Large intestine (tissue), 3 donors: Measurements from ENCODE around the gene CCDC88C. TPM values are rescaled to one million over a fixed set of nuclear protein-coding genes. Genes with fewer than 3 reads are reported as not detected.
"Not testable (repeated sequence)": the region's sequence is repeated elsewhere in the genome, so short reads cannot be mapped to it uniquely, and the experiment has no call there.

Source experiments
- DNase-seq, 2 donors: peaks; one replicate each; pipeline versions ENCODE4 v3.0.0 to v3.0.0-alpha.2; 2013
- H3K27ac ChIP-seq: one replicate; pipeline ENCODE4 v1.5.1; 2013; ENCODE audit warnings: low read length
- H3K27me3 ChIP-seq: 2 replicates; pipeline ENCODE4 v1.6.1; 2013; ENCODE audit warnings: low read length; ENCODE audit not compliant: control insufficient read depth, insufficient read depth
- H3K36me3 ChIP-seq: 2 replicates; pipeline ENCODE4 v1.6.1; 2013; ENCODE audit warnings: low read length; ENCODE audit not compliant: control insufficient read depth, insufficient read depth
- H3K4me1 ChIP-seq: one replicate; pipeline ENCODE4 v1.6.1; 2013; ENCODE audit warnings: low read length; ENCODE audit not compliant: control insufficient read depth, insufficient read depth
- H3K4me3 ChIP-seq: one replicate; pipeline ENCODE4 v1.5.1; 2013; ENCODE audit warnings: low read length
- H3K9me3 ChIP-seq: one replicate; pipeline ENCODE4 v1.6.1; 2013; ENCODE audit warnings: mild to moderate bottlenecking, low read depth, low read length, moderate library complexity; ENCODE audit not compliant: control insufficient read depth
- WGBS: methylation state at CpG from one replicate; pipeline ENCODE4 v1.1.5; 2013; ENCODE audit warnings: low lambda C conversion rate; ENCODE audit not compliant: insufficient coverage; 5-methylcytosine and 5-hydroxymethylcytosine counted together
- polyA plus RNA-seq: library from polyadenylated mRNA; unstranded; fragments of 120-200 nt; gene quantifications from one replicate; pipeline ENCODE4 v1.2.1, GENCODE V29; 2013

The CCDC88C gene
- polyA plus RNA-seq, 1 donor: 28.0 TPM

GRCh38 chr14:91274796-91275195 is 142.8 kb downstream of the CCDC88C start:
- no peak for DNase-seq
- H3K27ac ChIP-seq: no peak overlapping the region
- no peaks in the 10 kb centered on the region for H3K27me3 ChIP-seq
- H3K4me3 ChIP-seq: no peak overlapping the region
- WGBS: no CpG with 5 or more reads among the region's 9 CpGs
- H3K4me1 ChIP-seq: no peaks in the 10 kb centered on the region
- peaks cover 55% of the 10 kb centered on the region for H3K36me3 ChIP-seq
- no peaks in the 10 kb centered on the region for H3K9me3 ChIP-seq

GRCh38 chr14:91273885-91274273 is 143.7 kb downstream of the CCDC88C start:
- H3K27ac ChIP-seq: no peak overlapping the region
- H3K36me3 ChIP-seq: peaks cover 47% of the 10 kb centered on the region
- peaks cover 2% of the 10 kb centered on the region for H3K4me1 ChIP-seq
- no peak for DNase-seq
- WGBS: no CpG with 5 or more reads among the region's 13 CpGs
- H3K4me3 ChIP-seq: no peak overlapping the region
- H3K27me3 ChIP-seq: no peaks in the 10 kb centered on the region
- no peaks in the 10 kb centered on the region for H3K9me3 ChIP-seq

- H3K27ac ChIP-seq: no peak overlapping the region
- no CpG with 5 or more reads among the region's 27 CpGs for WGBS
Measured at GRCh38 chr14:91273273-91273884, 144.2 kb downstream of the CCDC88C start.

GRCh38 chr14:91272341-91273272 is 145.0 kb downstream of the CCDC88C start:
- no CpG with 5 or more reads among the region's 43 CpGs for WGBS
- H3K27ac ChIP-seq: no peak overlapping the region
- no peak for DNase-seq

More at GRCh38 chr14:91273273-91273884, 144.2 kb downstream of the CCDC88C start:
- Histone ChIP-seq H3K4me3 (no peak overlapping the region), H3K4me1 (peaks cover 2% of the 10 kb centered on the region), H3K9me3 (no peaks in the 10 kb centered on the region), H3K36me3 (peaks cover 43% of the 10 kb centered on the region), H3K27me3 (no peaks in the 10 kb centered on the region)
- no peak for DNase-seq

GRCh38 chr14:91271639-91272038 is 146.0 kb downstream of the CCDC88C start:
- no peaks in the 10 kb centered on the region for H3K9me3 ChIP-seq
- H3K27me3 ChIP-seq: no peaks in the 10 kb centered on the region
- no peak for DNase-seq
- H3K27ac ChIP-seq: no peak overlapping the region
- H3K4me1 ChIP-seq: peaks cover 2% of the 10 kb centered on the region
- no peak overlapping the region for H3K4me3 ChIP-seq
- H3K36me3 ChIP-seq: peaks cover 31% of the 10 kb centered on the region
- WGBS: no CpG with 5 or more reads among the region's 9 CpGs

More at GRCh38 chr14:91272341-91273272, 145.0 kb downstream of the CCDC88C start:
- Histone ChIP-seq H3K36me3 (peaks cover 35% of the 10 kb centered on the region), H3K9me3 (no peaks in the 10 kb centered on the region), H3K4me1 (peaks cover 2% of the 10 kb centered on the region), H3K4me3 (no peak overlapping the region), H3K27me3 (no peaks in the 10 kb centered on the region)

GRCh38 chr14:91270619-91271018 is 147.0 kb downstream of the CCDC88C start:
- WGBS: no CpG with 5 or more reads among the region's 8 CpGs
- Histone ChIP-seq H3K36me3 (peaks cover 29% of the 10 kb centered on the region), H3K27ac (no peak overlapping the region), H3K27me3 (no peaks in the 10 kb centered on the region), H3K4me1 (peaks cover 2% of the 10 kb centered on the region), H3K9me3 (no peaks in the 10 kb centered on the region), H3K4me3 (no peak overlapping the region)
- DNase-seq: no peak

- DNase-seq: no peak
- H3K4me3 ChIP-seq: no peak overlapping the region
- H3K4me1 ChIP-seq: peaks cover 3% of the 10 kb centered on the region
- no peaks in the 10 kb centered on the region for H3K9me3 ChIP-seq
- peaks cover 29% of the 10 kb centered on the region for H3K36me3 ChIP-seq
- no peak overlapping the region for H3K27ac ChIP-seq
- no peaks in the 10 kb centered on the region for H3K27me3 ChIP-seq
- no CpG with 5 or more reads among the region's 6 CpGs for WGBS
Measured at GRCh38 chr14:91270188-91270587, 147.4 kb downstream of the CCDC88C start.

GRCh38 chr14:91269076-91269991 is 148.3 kb downstream of the CCDC88C start:
- WGBS: 94% methylated on average over 2 of the region's 24 CpGs
- Histone ChIP-seq H3K9me3 (no peaks in the 10 kb centered on the region), H3K4me3 (no peak overlapping the region), H3K4me1 (peaks cover 6% of the 10 kb centered on the region), H3K27me3 (no peaks in the 10 kb centered on the region), H3K27ac (no peak overlapping the region), H3K36me3 (peaks cover 25% of the 10 kb centered on the region)
- DNase-seq: no peak

GRCh38 chr14:91267965-91268437 is 149.6 kb downstream of the CCDC88C start:
- Histone ChIP-seq H3K27me3 (no peaks in the 10 kb centered on the region), H3K27ac (no peak overlapping the region), H3K9me3 (no peaks in the 10 kb centered on the region), H3K36me3 (peaks cover 13% of the 10 kb centered on the region), H3K4me3 (no peak overlapping the region), H3K4me1 (peaks cover 10% of the 10 kb centered on the region)
- no CpG with 5 or more reads among the region's 7 CpGs for WGBS
- no peak for DNase-seq

GRCh38 chr14:91266276-91266675 is 151.3 kb downstream of the CCDC88C start:
- not testable (repeated sequence) for H3K27me3 ChIP-seq, DNase-seq, H3K9me3 ChIP-seq, H3K27ac ChIP-seq, H3K36me3 ChIP-seq, H3K4me3 ChIP-seq, H3K4me1 ChIP-seq
- no CpG with 5 or more reads among the region's 15 CpGs for WGBS
